HUES6 (cell line): ENCODE results near the gene SHROOM2.
A peak's percentile ranks its signal among the peaks of the same experiment; 100 is the strongest.

Experiments used
- H3K27ac ChIP-seq: 2 replicates; pipeline ENCODE4 v1.7.0; 2013; ENCODE audit warnings: low read depth, mild to moderate bottlenecking, low read length, inconsistent platforms
- H3K27me3 ChIP-seq: 2 replicates; pipeline ENCODE4 v1.6.1; 2013; ENCODE audit warnings: low read length; ENCODE audit not compliant: control insufficient read depth, insufficient read depth
- H3K36me3 ChIP-seq: 2 replicates; pipeline ENCODE4 v1.6.1; 2013; ENCODE audit warnings: low read length; ENCODE audit not compliant: control insufficient read depth, insufficient read depth
- H3K4me1 ChIP-seq: 2 replicates; pipeline ENCODE4 v1.6.1; 2013; ENCODE audit warnings: low read length; ENCODE audit not compliant: control insufficient read depth, insufficient read depth
- H3K4me3 ChIP-seq: 2 replicates; pipeline ENCODE4 v1.5.1; 2013; ENCODE audit warnings: low read depth, low read length
- H3K9ac ChIP-seq: one replicate; pipeline ENCODE4 v1.6.1; 2013; ENCODE audit warnings: mild to moderate bottlenecking, low read length
- H3K9me3 ChIP-seq: 2 replicates; pipeline ENCODE4 v1.6.1; 2013; ENCODE audit warnings: low read depth, low read length; ENCODE audit not compliant: control insufficient read depth, insufficient read depth

SHROOM2 gene

DNA sequence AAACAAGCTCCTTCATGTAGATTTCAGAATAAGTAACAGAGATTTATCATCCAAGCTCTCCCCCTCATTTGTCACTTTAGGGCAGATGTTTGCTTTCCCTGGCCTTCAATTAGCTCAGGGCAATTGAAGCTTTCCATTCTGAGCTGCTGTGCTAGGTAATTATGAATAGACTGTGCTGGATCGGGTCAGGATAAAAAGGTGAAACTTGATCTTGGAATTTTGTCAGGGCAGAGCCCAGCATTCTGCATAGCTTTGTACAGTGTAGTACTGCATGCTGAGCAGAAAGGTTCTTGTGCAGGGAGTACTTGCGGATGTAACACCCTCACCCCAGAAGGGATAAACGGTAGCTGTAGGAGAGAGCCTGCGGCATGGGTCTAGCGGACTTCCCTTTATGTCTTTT, 116.9 kb downstream of the SHROOM2 start:
- Histone ChIP-seq H3K9me3 (no peaks in the 10 kb centered on the region), H3K4me3 (no peak overlapping the region), H3K9ac (no peak overlapping the region), H3K36me3 (peaks cover 6% of the 10 kb centered on the region), H3K4me1 (peaks cover 9% of the 10 kb centered on the region), H3K27me3 (no peaks in the 10 kb centered on the region), H3K27ac (no peak overlapping the region)

DNA sequence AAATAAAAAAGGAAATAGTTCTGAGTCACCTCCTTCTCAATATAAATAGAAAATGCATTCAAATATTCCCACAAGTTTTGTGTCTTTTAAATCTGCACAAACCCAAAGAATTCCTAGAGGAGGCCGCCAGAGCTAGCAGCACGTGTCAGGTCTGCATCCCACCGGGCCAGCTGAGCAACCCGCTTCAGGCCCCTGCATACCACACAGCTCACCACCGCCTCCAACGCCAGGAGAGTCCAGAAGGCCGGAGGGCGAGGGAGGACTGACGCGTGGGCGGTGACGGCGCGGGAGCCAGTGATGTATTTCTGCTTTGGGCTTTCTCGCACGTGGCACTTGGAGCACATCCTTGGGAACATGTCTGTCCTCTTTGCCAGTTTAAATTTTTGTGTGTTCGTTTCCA, 119.1 kb downstream of the SHROOM2 start:
- Histone ChIP-seq H3K9ac (no peak overlapping the region), H3K9me3 (no peaks in the 10 kb centered on the region), H3K27ac (no peak overlapping the region)

DNA sequence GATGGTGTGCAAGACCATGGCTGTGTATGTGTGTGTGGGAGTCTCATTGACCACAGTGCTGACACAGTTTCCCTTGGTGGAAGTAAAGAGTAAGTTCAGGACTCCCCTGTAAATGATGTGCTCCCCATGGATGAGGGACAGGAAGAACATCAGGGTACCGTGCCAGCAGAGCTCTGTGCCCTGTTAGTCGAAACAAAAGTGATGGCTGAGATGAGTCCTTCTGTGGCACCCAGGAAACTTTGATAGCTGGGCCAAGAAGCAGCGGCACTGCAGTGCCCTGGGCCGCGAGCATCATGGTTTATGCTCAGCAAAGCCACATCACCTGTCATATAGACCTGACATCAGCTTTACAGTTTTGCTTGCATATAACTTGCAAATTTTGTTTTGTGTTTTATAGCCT, 119.5 kb downstream of the SHROOM2 start:
- H3K36me3 ChIP-seq = no peaks in the 10 kb centered on the region; the same call in 1 of the 2 replicates
- no peak overlapping the region for H3K4me3 ChIP-seq
- H3K27ac ChIP-seq = no peak overlapping the region
- no peaks in the 10 kb centered on the region for H3K9me3 ChIP-seq
- H3K4me1 ChIP-seq = peaks cover 6% of the 10 kb centered on the region
- H3K9ac ChIP-seq = no peak overlapping the region
- no peaks in the 10 kb centered on the region for H3K27me3 ChIP-seq

More for the DNA sequence above, 119.1 kb downstream of the SHROOM2 start:
- H3K27me3 ChIP-seq = no peaks in the 10 kb centered on the region
- no peak overlapping the region for H3K4me3 ChIP-seq
- no peaks in the 10 kb centered on the region; the same call in 1 of the 2 replicates for H3K36me3 ChIP-seq
- peaks cover 6% of the 10 kb centered on the region for H3K4me1 ChIP-seq

DNA sequence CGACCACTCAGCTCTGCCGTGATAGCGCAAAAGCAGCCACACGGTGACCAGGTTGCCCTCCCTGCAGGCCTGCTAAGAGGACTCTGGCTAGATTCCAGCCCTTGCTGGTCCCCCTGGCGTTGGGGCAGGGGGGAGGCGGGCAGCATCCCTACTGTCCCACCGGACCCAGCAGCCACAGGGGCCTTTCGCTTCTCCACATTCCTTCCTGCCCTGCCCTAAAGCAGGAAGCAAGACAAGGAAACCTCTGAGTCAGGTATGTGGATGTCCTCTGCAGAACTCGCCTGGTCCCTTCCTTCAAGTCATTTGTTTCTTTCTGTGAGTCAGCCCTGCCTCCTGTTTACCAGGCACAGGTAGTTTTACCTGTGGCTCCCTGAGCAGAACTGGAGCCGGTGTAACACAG, 120.7 kb downstream of the SHROOM2 start:
- Histone ChIP-seq H3K27me3 (no peaks in the 10 kb centered on the region), H3K9me3 (no peaks in the 10 kb centered on the region), H3K27ac (no peak overlapping the region), H3K36me3 (no peaks in the 10 kb centered on the region), H3K9ac (no peak overlapping the region), H3K4me3 (no peak overlapping the region), H3K4me1 (peaks cover 17% of the 10 kb centered on the region)

DNA sequence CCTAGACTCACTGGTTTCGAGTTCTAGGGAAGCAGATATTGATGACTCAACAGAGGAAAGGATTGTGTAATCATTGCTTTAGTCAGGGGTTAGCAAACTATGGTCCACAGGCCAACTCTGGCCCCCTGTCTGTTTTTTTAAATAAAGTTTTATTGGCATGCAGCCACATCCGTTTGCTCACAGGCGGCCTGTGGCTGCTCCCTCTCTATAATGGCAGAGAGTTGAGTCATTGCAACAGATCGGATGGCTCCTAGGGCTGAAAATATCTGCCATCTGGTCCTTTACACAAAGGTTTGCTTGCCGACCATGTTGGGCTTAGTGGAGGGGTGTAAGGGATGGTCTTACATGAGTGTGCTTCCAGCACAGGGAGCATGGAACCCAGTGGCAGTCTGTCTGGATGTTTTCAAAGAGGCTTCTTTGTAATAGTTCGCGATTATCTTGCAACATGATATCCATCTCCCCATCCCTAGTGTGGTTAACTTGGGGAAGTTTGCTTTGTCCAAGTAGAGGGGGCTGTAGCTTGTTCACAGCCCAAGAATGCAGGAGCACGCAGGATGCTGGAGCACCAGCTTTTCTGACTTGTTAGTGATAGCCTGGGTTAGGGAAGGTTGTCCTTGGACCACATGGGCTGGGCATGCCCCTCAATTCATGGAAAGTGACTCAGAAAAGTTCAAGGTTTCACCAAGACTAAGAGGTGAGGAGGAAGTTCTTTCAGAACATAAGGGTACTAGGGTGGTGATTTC, 121.6 kb downstream of the SHROOM2 start:
- Histone ChIP-seq H3K4me1 (peaks cover 26% of the 10 kb centered on the region), H3K4me3 (no peak overlapping the region), H3K36me3 (no peaks in the 10 kb centered on the region), H3K9ac (no peak overlapping the region), H3K27me3 (no peaks in the 10 kb centered on the region), H3K9me3 (no peaks in the 10 kb centered on the region), H3K27ac (no peak overlapping the region)

DNA sequence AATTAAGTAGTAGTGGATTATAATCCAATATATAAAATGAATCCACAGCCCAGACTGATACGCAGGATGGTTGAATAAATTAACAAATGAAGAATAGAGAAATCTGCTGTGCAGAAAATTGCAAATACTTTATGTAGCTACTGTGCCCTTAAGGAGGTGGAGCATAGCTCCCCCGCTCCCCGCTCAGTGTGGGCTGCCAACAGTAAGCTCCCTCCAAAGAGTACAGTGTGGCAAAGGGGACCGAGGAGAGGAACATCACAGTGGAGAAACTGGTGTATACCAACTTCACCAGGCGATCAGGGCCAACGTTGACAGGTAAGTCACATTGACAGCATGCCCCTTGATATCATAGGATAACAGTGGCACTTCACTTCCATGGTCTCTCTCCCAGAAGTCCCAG, 123.0 kb downstream of the SHROOM2 start:
- no peak overlapping the region for H3K27ac ChIP-seq
- no peaks in the 10 kb centered on the region for H3K36me3 ChIP-seq
- no peaks in the 10 kb centered on the region for H3K27me3 ChIP-seq
- H3K4me1 ChIP-seq = peaks cover 33% of the 10 kb centered on the region
- no peak overlapping the region for H3K9ac ChIP-seq
- no peaks in the 10 kb centered on the region for H3K9me3 ChIP-seq
- no peak overlapping the region for H3K4me3 ChIP-seq

DNA sequence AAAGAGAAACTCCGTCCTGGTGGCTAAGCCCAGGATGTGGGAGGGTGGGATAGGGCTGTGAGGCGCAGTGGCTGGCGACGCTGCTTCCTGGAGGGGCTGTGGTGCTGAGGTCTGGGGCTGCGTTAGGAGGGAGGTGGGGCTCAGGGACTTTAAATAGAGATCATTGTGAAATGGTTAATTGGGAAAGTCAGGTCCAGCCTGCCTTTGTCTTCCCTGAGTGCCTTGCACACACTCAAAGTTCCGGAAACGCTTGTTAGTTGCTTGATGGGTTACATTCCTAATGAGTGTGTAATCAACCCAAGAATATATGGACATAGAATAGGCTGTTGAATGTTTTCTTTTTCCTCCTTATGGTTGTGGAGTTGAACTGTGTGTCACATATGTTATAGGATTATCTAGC, 125.3 kb downstream of the SHROOM2 start:
- H3K27ac ChIP-seq = no peak overlapping the region
- no peaks in the 10 kb centered on the region for H3K36me3 ChIP-seq
- no peak overlapping the region for H3K4me3 ChIP-seq
- H3K27me3 ChIP-seq = no peaks in the 10 kb centered on the region
- H3K9ac ChIP-seq = no peak overlapping the region
- peaks cover 33% of the 10 kb centered on the region for H3K4me1 ChIP-seq
- no peaks in the 10 kb centered on the region for H3K9me3 ChIP-seq

DNA sequence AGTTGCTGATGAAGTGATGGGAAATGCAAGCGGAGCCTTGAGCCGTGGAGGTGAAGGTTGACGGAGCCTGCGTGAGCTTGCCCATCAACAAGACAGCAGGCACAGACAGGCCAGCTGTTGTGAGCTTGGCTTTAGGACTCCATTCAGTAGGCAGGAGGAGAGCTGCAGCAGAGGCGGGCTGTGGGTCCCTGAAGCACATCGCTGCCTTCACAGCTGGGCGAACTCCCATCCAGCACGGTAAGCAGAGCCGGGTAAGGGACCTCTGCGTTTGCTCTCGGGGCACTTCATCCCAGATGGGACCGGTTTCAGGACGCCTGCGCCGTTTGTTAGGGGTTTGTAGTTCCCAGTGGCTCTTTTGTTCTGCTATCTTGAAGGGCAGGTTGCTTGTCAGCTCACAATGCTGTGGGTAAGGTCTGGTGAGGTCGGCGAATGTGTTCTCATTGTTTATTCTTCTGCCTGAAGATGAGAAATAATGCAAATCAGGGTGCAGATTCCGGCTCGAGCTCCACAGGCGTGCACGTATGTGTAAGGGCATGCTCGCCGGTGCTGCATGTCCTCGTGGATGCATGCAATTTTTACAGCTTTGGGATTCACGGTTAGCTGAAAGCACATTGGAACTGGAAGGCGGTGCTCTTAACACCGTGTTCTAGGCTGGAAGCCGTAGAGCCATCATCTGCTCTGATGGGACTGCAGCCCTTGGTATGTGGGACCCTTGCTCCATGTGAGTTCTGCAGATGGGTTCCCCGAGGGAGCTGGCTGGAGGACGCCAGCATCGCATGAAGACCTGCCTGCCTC, 126.3 kb downstream of the SHROOM2 start:
- Histone ChIP-seq H3K9me3 (no peaks in the 10 kb centered on the region), H3K4me1 (peaks cover 27% of the 10 kb centered on the region), H3K4me3 (peak overlapping the region; percentile 4; the same call in 1 of the 2 replicates), H3K27me3 (no peaks in the 10 kb centered on the region), H3K9ac (peak overlapping the region; percentile 27), H3K27ac (no peak overlapping the region), H3K36me3 (no peaks in the 10 kb centered on the region)

DNA sequence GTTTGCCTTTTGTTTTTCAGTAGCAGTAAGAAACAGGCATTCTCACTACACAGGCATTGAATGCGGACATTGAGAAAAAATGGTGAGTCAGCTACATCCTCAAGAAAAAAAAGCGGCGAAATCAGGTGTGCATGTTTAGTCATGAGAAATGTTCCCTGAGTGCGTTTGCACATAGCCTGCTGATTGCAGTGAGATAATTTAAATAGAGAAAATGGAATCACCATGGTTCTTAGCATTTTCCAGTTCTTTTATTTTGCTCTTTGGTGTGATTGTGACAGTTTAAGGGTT, 126.9 kb downstream of the SHROOM2 start:
- no peaks in the 10 kb centered on the region for H3K27me3 ChIP-seq
- no peak overlapping the region for H3K9ac ChIP-seq
- H3K4me1 ChIP-seq = peaks cover 30% of the 10 kb centered on the region
- no peak overlapping the region for H3K4me3 ChIP-seq
- no peak overlapping the region for H3K27ac ChIP-seq
- H3K36me3 ChIP-seq = no peaks in the 10 kb centered on the region
- H3K9me3 ChIP-seq = no peaks in the 10 kb centered on the region

DNA sequence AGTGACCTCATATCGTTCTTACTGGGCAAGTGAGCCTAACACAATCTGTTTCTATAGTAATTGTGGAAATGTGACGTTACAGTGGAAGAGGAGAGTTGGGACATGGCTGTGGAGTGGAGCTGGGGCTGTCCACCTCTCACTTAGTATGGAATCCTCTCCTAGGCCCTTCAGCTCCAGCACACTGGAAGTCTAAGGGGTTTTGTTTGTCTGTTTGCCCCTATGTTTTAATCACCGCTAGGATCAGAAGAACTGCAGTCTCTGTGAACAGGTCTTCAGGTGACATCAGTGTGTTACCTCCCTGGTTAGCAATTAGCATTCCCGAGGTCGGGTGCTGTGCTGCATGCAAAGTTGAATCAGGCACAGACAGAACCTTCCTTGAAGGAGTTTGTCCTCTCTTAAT, 131.6 kb downstream of the SHROOM2 start:
- no peaks in the 10 kb centered on the region for H3K9me3 ChIP-seq
- no peaks in the 10 kb centered on the region for H3K27me3 ChIP-seq
- peaks cover 22% of the 10 kb centered on the region for H3K4me1 ChIP-seq
- H3K9ac ChIP-seq = no peak overlapping the region
- no peak overlapping the region for H3K27ac ChIP-seq
- no peak overlapping the region for H3K4me3 ChIP-seq
- H3K36me3 ChIP-seq = 0 out of 2 replicates have a peak, but pooled peaks cover 2% of the 10 kb centered on the region

DNA sequence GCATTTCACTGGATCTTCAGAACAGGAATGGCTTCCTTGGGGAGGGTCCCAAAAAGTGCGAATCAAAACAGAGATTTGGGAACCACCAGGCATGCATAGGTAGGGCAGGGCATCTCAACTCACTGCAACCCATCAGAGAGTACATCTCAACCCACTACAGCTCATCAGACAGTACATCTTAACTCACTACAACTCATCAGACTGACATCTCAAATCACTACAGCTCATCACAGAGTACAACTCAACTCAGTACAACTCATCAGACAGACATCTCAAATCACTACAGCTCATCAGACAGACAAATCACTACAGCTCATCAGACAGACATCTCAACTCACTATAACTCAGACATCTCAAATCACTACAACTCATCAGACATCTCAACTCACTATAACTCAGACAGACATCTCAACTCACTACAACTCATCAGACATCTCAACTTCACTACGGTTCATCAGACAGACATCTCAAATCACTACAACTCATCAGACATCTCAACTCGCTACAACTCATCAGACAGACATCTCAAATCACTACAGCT, 133.5 kb downstream of the SHROOM2 start:
- Histone ChIP-seq H3K27ac (no peak overlapping the region), H3K4me1 (peaks cover 27% of the 10 kb centered on the region), H3K9ac (no peak overlapping the region), H3K4me3 (no peak overlapping the region), H3K27me3 (no peaks in the 10 kb centered on the region), H3K36me3 (0 out of 2 replicates have a peak, but pooled peaks cover 2% of the 10 kb centered on the region), H3K9me3 (no peaks in the 10 kb centered on the region)
